DOHH2 (cell line): ENCODE results near the gene KMT2C.
"Not testable (repeated sequence)": the region's sequence is repeated elsewhere in the genome, so short reads cannot be mapped to it uniquely, and the experiment has no call there.

Experiments used
- H3F3A ChIP-seq: fragments of 200-600 bp; sonication (generic), shearing (Covaris generic); 2 replicates; pipeline ENCODE4 v1.6.0; 2016; ENCODE audit warnings: antibody characterized with exemption, mild to moderate bottlenecking; ENCODE audit not compliant: control insufficient read depth, insufficient read depth
- H3K27ac ChIP-seq: fragments of 200-600 bp; sonication (generic); 2 replicates; pipeline ENCODE4 v1.5.1; 2014; ENCODE audit warnings: low read depth, mild to moderate bottlenecking, low read length, moderate library complexity
- H3K27me3 ChIP-seq: fragments of 200-600 bp; sonication (generic); 2 replicates; pipeline ENCODE4 v1.6.1; 2014; ENCODE audit warnings: mild to moderate bottlenecking, low read length, mixed read lengths; ENCODE audit not compliant: control insufficient read depth
- H3K36me3 ChIP-seq: fragments of 200-600 bp; sonication (generic); 2 replicates; pipeline ENCODE4 v1.6.1; 2014; ENCODE audit warnings: mild to moderate bottlenecking, low read length, moderate library complexity, mixed read lengths; ENCODE audit not compliant: control insufficient read depth
- H3K4me1 ChIP-seq: fragments of 200-600 bp; sonication (generic); 2 replicates; pipeline ENCODE4 v1.6.1; 2014; ENCODE audit warnings: mild to moderate bottlenecking, low read length, mixed read lengths; ENCODE audit not compliant: control insufficient read depth
- H3K4me2 ChIP-seq: fragments of 200-600 bp; sonication (generic); 2 replicates; pipeline ENCODE4 v1.6.0; 2014; ENCODE audit warnings: mild to moderate bottlenecking, low read length, moderate library complexity
- H3K4me3 ChIP-seq: fragments of 200-600 bp; sonication (generic); 2 replicates; pipeline ENCODE4 v1.5.1; 2014; ENCODE audit warnings: mild to moderate bottlenecking, low read length, mixed read lengths
- H3K79me2 ChIP-seq: fragments of 200-600 bp; sonication (generic); 2 replicates; pipeline ENCODE4 v1.6.1; 2014; ENCODE audit warnings: mild to moderate bottlenecking, low read length, mixed read lengths; ENCODE audit not compliant: control insufficient read depth
- H3K9me2 ChIP-seq: fragments of 200-600 bp; sonication (generic); replicated peaks from 2 replicates; pipeline ENCODE4 v1.6.1; 2014; ENCODE audit warnings: mild to moderate bottlenecking, low read length, mixed read lengths; ENCODE audit not compliant: control insufficient read depth
- H3K9me3 ChIP-seq: fragments of 200-600 bp; sonication (generic); 2 replicates; pipeline ENCODE4 v1.6.1; 2014; ENCODE audit warnings: antibody characterized with exemption, low read length, mixed read lengths; ENCODE audit not compliant: control insufficient read depth, insufficient read depth
- H4K20me1 ChIP-seq: fragments of 200-600 bp; sonication (generic); 2 replicates; pipeline ENCODE4 v1.6.0; 2014; ENCODE audit warnings: low read depth, mild to moderate bottlenecking, antibody characterized with exemption, low read length, moderate library complexity; ENCODE audit not compliant: control insufficient read depth, insufficient read depth
- CTCF ChIP-seq: fragments of 200-600 bp; sonication (generic); IDR thresholded peaks from one replicate; pipeline ENCODE4 v1.5.1; 2014; ENCODE audit warnings: antibody characterized with exemption, mild to moderate bottlenecking, low read depth, low read length; ENCODE audit not compliant: poor library complexity, severe bottlenecking
- EZH2phosphoT487 ChIP-seq: fragments of 200-600 bp; sonication (generic); IDR thresholded peaks from 2 replicates; pipeline ENCODE4 v1.6.1; 2017; ENCODE audit warnings: borderline replicate concordance, mild to moderate bottlenecking, antibody characterized with exemption, low read length, moderate library complexity, mixed read lengths

Gene KMT2C

GRCh38 chr7:152479595-152479994 lies 43.8 kb upstream of the KMT2C start:
- Histone ChIP-seq H3F3A (no peaks in the 10 kb centered on the region), H3K27ac (no peak overlapping the region)
- TF ChIP-seq CTCF: no peak

DNA sequence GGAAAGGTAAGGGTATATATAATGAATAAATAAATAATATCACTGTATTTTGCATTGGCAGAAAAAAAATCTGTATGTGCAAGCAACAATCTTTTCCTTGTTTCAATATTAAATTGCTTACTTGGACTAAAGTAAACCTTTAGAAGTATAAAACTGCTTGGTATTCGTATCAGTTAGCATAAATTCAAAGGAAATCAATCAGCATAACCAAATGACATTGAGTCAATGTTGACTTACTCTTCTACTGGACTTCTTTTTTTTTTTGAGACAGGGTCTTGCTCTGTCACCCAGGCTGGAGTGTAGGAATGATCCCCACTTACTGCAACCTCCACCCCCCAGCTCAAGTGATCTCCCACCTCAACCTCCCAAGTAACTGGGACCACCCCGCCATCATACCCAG lies 42.3 kb upstream of the KMT2C start:
- Histone ChIP-seq H3K9me3 (no peaks in the 10 kb centered on the region), H3K4me3 (no peak overlapping the region), H3K36me3 (no peaks in the 10 kb centered on the region), H3K9me2 (no peaks in the 10 kb centered on the region), H3F3A (no peaks in the 10 kb centered on the region), H3K27ac (no peak overlapping the region), H4K20me1 (no peaks in the 10 kb centered on the region), H3K27me3 (no peaks in the 10 kb centered on the region), H3K4me2 (no peak overlapping the region), H3K4me1 (no peaks in the 10 kb centered on the region), H3K79me2 (no peaks in the 10 kb centered on the region)
- no peak for TF ChIP-seq EZH2phosphoT487

More at GRCh38 chr7:152479595-152479994, 43.8 kb upstream of the KMT2C start:
- Histone ChIP-seq H3K9me3 (no peaks in the 10 kb centered on the region), H3K79me2 (no peaks in the 10 kb centered on the region), H3K36me3 (no peaks in the 10 kb centered on the region), H3K4me3 (no peak overlapping the region), H3K9me2 (no peaks in the 10 kb centered on the region), H3K27me3 (no peaks in the 10 kb centered on the region), H3K4me2 (no peak overlapping the region), H4K20me1 (no peaks in the 10 kb centered on the region), H3K4me1 (no peaks in the 10 kb centered on the region)

DNA sequence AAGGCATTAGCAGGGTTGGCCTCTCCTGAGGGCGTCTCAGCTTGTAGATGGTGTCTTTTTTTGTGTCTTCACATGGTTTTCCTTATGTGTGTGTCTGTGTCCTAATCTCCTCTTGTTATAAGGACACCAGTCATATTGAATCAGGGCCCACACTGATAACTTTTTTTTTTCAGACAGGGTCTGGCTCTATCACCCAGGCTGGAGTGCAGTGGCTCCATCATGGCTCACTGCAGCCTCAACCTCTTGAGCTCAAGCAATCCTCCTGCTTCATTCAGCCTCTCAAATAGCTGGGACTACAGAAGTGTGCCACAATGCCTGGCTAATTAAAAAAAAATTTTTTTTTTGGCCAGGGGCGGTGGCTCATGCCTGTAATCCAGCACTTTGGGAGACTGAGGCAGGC lies 41.3 kb upstream of the KMT2C start:
- TF ChIP-seq EZH2phosphoT487 (no peak), CTCF (no peak)
- H4K20me1 ChIP-seq: no peaks in the 10 kb centered on the region
- peaks cover 3% of the 10 kb centered on the region; the same call in 1 of the 2 replicates for H3K9me3 ChIP-seq

DNA sequence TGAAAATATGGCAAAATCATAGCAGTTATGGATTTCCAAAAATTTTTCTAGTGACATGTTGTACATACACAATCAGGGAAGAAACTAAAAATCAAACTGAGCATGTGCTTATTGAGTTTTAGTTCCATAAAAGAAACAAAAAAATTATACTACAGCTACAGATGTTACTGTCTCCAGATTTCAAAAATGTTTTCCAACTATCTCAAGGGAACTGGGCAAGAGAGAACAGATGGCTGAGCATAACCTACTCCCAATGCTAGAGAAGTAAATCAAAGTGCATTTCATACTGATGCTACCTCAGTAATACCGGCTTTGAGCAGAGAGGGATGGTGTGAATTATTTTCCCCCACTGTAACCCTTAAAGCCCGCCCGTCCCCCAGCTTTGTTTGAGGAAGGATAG lies 40.7 kb upstream of the KMT2C start:
- no peaks in the 10 kb centered on the region for H3K79me2 ChIP-seq
- no peaks in the 10 kb centered on the region for H3K4me1 ChIP-seq
- no peaks in the 10 kb centered on the region for H4K20me1 ChIP-seq
- H3K9me3 ChIP-seq: peaks cover 5% of the 10 kb centered on the region
- H3K27ac ChIP-seq: no peak overlapping the region
- no peaks in the 10 kb centered on the region for H3K9me2 ChIP-seq
- no peaks in the 10 kb centered on the region for H3K36me3 ChIP-seq
- no peak for TF ChIP-seq CTCF
- TF ChIP-seq EZH2phosphoT487: no peak
- no peaks in the 10 kb centered on the region for H3F3A ChIP-seq
- H3K27me3 ChIP-seq: no peaks in the 10 kb centered on the region
- no peak overlapping the region for H3K4me3 ChIP-seq
- H3K4me2 ChIP-seq: no peak overlapping the region

More for the DNA sequence above, 41.3 kb upstream of the KMT2C start:
- Histone ChIP-seq H3F3A (no peaks in the 10 kb centered on the region), H3K79me2 (no peaks in the 10 kb centered on the region), H3K4me3 (no peak overlapping the region), H3K27ac (no peak overlapping the region), H3K4me1 (no peaks in the 10 kb centered on the region), H3K9me2 (no peaks in the 10 kb centered on the region), H3K27me3 (no peaks in the 10 kb centered on the region), H3K4me2 (no peak overlapping the region), H3K36me3 (no peaks in the 10 kb centered on the region)

GRCh38 chr7:152471023-152471620 lies 35.3 kb upstream of the KMT2C start:
- not testable (repeated sequence) for H3K79me2 ChIP-seq, H3F3A ChIP-seq, H3K27me3 ChIP-seq, H4K20me1 ChIP-seq, H3K4me3 ChIP-seq, H3K4me2 ChIP-seq, H3K9me2 ChIP-seq, H3K27ac ChIP-seq, H3K4me1 ChIP-seq, H3K36me3 ChIP-seq
- peaks cover 17% of the 10 kb centered on the region for H3K9me3 ChIP-seq
